ENCODE measurements around the gene ANKRD17.

Gene ANKRD17

GRCh38 chr4:73237044-73237443 lies 21.6 kb downstream of the ANKRD17 start:
- no peak for TF ChIP-seq CREB1 (IDR thresholded peaks at IDR 0.05; ENCODE audit: low read depth)
- no peak for TF ChIP-seq TEAD4 (IDR thresholded peaks at IDR 0.05)
- no peak for TF ChIP-seq REST (IDR thresholded peaks at IDR 0.05; ENCODE audit: low read depth)
- no peak for TF ChIP-seq USF1 (IDR thresholded peaks at IDR 0.05)
- TF ChIP-seq EP300 (IDR thresholded peaks at IDR 0.05; ENCODE audit: borderline replicate concordance): no peak
- no peak for TF ChIP-seq TAF1 (IDR thresholded peaks at IDR 0.05; ENCODE audit: low read depth)
- no peak for TF ChIP-seq YY1 (IDR thresholded peaks at IDR 0.05; ENCODE audit: low read depth)

DNA sequence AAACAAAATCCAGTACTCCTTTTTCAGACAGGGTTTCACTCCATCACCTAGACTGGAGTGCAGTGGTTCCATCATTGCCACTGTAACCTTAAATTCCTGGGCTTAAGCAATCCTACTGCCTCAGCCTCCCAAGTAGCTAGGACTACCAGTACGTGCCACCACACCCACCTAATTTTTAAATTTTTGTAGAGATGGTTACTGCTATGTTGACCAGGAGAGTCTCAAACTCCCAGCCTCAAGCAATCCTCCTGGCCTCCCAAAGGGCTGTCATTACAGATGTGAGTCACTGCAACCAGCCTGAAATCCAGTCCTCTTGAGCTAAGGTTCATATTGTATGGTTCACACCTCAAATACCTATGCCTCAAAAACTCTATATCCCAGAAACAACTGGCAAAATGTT lies 22.4 kb downstream of the ANKRD17 start:
- no peak for TF ChIP-seq RAD21 (IDR thresholded peaks at IDR 0.05; ENCODE audit: low read depth)
- TF ChIP-seq MAX (IDR thresholded peaks at IDR 0.05): no peak
- no peak for TF ChIP-seq FOXM1 (IDR thresholded peaks at IDR 0.05; ENCODE audit: borderline replicate concordance, low read depth)
- TF ChIP-seq REST (IDR thresholded peaks at IDR 0.05; ENCODE audit: low read depth): no peak
- TF ChIP-seq TAF1 (IDR thresholded peaks at IDR 0.05; ENCODE audit: low read depth): no peak
- no peak for TF ChIP-seq EP300 (IDR thresholded peaks at IDR 0.05; ENCODE audit: borderline replicate concordance)
- TF ChIP-seq CEBPB (IDR thresholded peaks at IDR 0.05): no peak
- no peak for TF ChIP-seq ZBTB7A (IDR thresholded peaks at IDR 0.05; ENCODE audit: low read depth)
- TF ChIP-seq NFIC (IDR thresholded peaks at IDR 0.05): no peak
- no peak for TF ChIP-seq CREB1 (IDR thresholded peaks at IDR 0.05; ENCODE audit: low read depth)
- no peak for TF ChIP-seq USF1 (IDR thresholded peaks at IDR 0.05)
- TF ChIP-seq TCF12 (IDR thresholded peaks at IDR 0.05; ENCODE audit: low read depth): no peak
- no peak for TF ChIP-seq YY1 (IDR thresholded peaks at IDR 0.05; ENCODE audit: low read depth)
- TF ChIP-seq TEAD4 (IDR thresholded peaks at IDR 0.05): no peak
- TF ChIP-seq EGR1 (IDR thresholded peaks at IDR 0.05): no peak

DNA sequence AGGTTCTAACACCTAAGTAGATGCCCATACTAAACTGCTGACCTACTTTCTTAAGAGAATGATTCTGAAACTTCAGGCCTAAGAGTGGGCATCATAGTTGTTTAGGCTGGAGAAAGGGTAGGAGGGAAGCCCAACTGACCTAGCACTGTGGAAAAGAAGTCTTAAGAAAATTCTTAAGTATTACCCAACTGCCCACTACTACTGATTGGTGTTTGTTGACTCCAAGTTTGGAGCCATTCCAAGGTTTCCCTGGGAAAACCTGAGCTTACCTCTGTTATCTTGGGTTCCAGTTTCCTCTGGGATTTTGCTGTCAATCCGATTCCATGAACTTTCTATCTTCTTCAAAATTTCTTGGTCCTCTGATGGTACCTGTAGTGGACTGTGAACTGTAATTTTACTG lies 23.9 kb downstream of the ANKRD17 start:
- TF ChIP-seq REST (IDR thresholded peaks at IDR 0.05; ENCODE audit: low read depth) (no peak), USF1 (IDR thresholded peaks at IDR 0.05) (no peak), TCF12 (IDR thresholded peaks at IDR 0.05; ENCODE audit: low read depth) (no peak), TAF1 (IDR thresholded peaks at IDR 0.05; ENCODE audit: low read depth) (no peak), RAD21 (IDR thresholded peaks at IDR 0.05; ENCODE audit: low read depth) (no peak), TEAD4 (IDR thresholded peaks at IDR 0.05) (no peak), NFIC (IDR thresholded peaks at IDR 0.05) (no peak), EP300 (IDR thresholded peaks at IDR 0.05; ENCODE audit: borderline replicate concordance) (no peak), YY1 (IDR thresholded peaks at IDR 0.05; ENCODE audit: low read depth) (no peak), CEBPB (IDR thresholded peaks at IDR 0.05) (no peak), MAX (IDR thresholded peaks at IDR 0.05) (no peak), FOXM1 (IDR thresholded peaks at IDR 0.05; ENCODE audit: borderline replicate concordance, low read depth) (no peak), EGR1 (IDR thresholded peaks at IDR 0.05) (no peak), CREB1 (IDR thresholded peaks at IDR 0.05; ENCODE audit: low read depth) (no peak), ZBTB7A (IDR thresholded peaks at IDR 0.05; ENCODE audit: low read depth) (no peak)

Data from Ishikawa (cell line).